Thymus (tissue), 11 donors: ENCODE measurements around the gene STXBP2. TPM values are rescaled to one million over a fixed set of nuclear protein-coding genes. Genes with fewer than 3 reads are reported as not detected.

Source experiments
- DNase-seq, 9 donors: peaks; one replicate each; pipeline ENCODE4 v3.0.0-alpha.2; 2013; ENCODE audit warnings: low spot score in 9 of 9, low read depth in 6 of 9, missing footprints in 1 of 9
- H3K27ac ChIP-seq, 2 donors: one replicate each; pipeline ENCODE4 v1.5.1; 2013; ENCODE audit warnings: control low read depth in 1 of 2, low read depth in 1 of 2, low read length in 1 of 2, mild to moderate bottlenecking in 1 of 2, moderate library complexity in 1 of 2
- H3K27me3 ChIP-seq, 2 donors: one replicate each; pipeline ENCODE4 v1.5.1; 2013; ENCODE audit warnings: low read length in 1 of 2; ENCODE audit not compliant: control insufficient read depth in 2 of 2, insufficient read depth in 1 of 2
- H3K36me3 ChIP-seq, 2 donors: one replicate each; pipeline ENCODE4 v1.5.1; 2013; ENCODE audit warnings: low read length in 1 of 2, mild to moderate bottlenecking in 1 of 2, moderate library complexity in 1 of 2; ENCODE audit not compliant: control insufficient read depth in 2 of 2, insufficient read depth in 2 of 2
- H3K4me1 ChIP-seq, 2 donors: one replicate each; pipeline ENCODE4 v1.5.1; 2013; ENCODE audit warnings: low read length in 2 of 2; ENCODE audit not compliant: control insufficient read depth in 2 of 2, insufficient read depth in 2 of 2
- H3K4me3 ChIP-seq, 2 donors: one replicate each; pipeline ENCODE4 v1.5.1; 2013; ENCODE audit warnings: low read length in 2 of 2, control low read depth in 1 of 2, mild to moderate bottlenecking in 1 of 2
- H3K9me3 ChIP-seq, 2 donors: one replicate each; pipeline ENCODE4 v1.5.1; 2013; ENCODE audit warnings: low read length in 1 of 2, mild to moderate bottlenecking in 1 of 2; ENCODE audit not compliant: control insufficient read depth in 2 of 2, insufficient read depth in 1 of 2
- WGBS: extraction: QIAGEN DNeasy Blood & Tissue Kit; methylation state at CpG from one replicate; pipeline ENCODE4 v1.1.7; 2013; 5-methylcytosine and 5-hydroxymethylcytosine counted together
- polyA plus RNA-seq: library from polyadenylated mRNA; stranded (reverse); fragments of 200-250 nt; gene quantifications from one replicate; pipeline ENCODE4 v1.2.3, GENCODE V29; 2013
- total RNA-seq: library from RNA; stranded (reverse); fragments of 120-200 nt; gene quantifications from one replicate; pipeline ENCODE4 v1.2.4, GENCODE V29; 2013
- donor health status: healthy.

STXBP2 gene
- total and polyA plus RNA-seq, 2 donors: 45.3 to 140 TPM

GRCh38 chr19:7618771-7619510 is 18.0 kb upstream of the STXBP2 start:
- no peaks in the 10 kb centered on the region for H3K27me3 ChIP-seq
- 95% methylated on average over 21 of the region's 21 CpGs for WGBS
- no peak overlapping the region for H3K4me3 ChIP-seq
- H3K27ac ChIP-seq: no peak overlapping the region
- H3K9me3 ChIP-seq: peaks cover 0 to 3% of the 10 kb centered on the region in 2 donors
- H3K4me1 ChIP-seq: no peaks in the 10 kb centered on the region
- DNase-seq: no peak
- peaks cover 52 to 66% of the 10 kb centered on the region in 2 donors for H3K36me3 ChIP-seq

GRCh38 chr19:7619671-7620441 is 17.1 kb upstream of the STXBP2 start:
- peaks cover 58 to 76% of the 10 kb centered on the region in 2 donors for H3K36me3 ChIP-seq
- H3K4me1 ChIP-seq: no peaks in the 10 kb centered on the region
- no peaks in the 10 kb centered on the region for H3K27me3 ChIP-seq
- H3K9me3 ChIP-seq: peaks cover 0 to 3% of the 10 kb centered on the region in 2 donors
- H3K4me3 ChIP-seq: no peak overlapping the region
- 98% methylated on average over 48 of the region's 48 CpGs for WGBS
- DNase-seq: no peak
- H3K27ac ChIP-seq: no peak overlapping the region

- no peak for DNase-seq
- H3K27me3 ChIP-seq: no peaks in the 10 kb centered on the region
Observed at GRCh38 chr19:7620442-7621412, 16.2 kb upstream of the STXBP2 start.

GRCh38 chr19:7622933-7623685 is 13.8 kb upstream of the STXBP2 start:
- 96% methylated on average over 16 of the region's 16 CpGs for WGBS

More at GRCh38 chr19:7620442-7621412, 16.2 kb upstream of the STXBP2 start:
- 98% methylated on average over 57 of the region's 57 CpGs for WGBS
- H3K36me3 ChIP-seq: peaks cover 60 to 84% of the 10 kb centered on the region in 2 donors
- H3K9me3 ChIP-seq: peaks cover 0 to 3% of the 10 kb centered on the region in 2 donors
- no peaks in the 10 kb centered on the region for H3K4me1 ChIP-seq
- no peak overlapping the region for H3K27ac ChIP-seq
- no peak overlapping the region for H3K4me3 ChIP-seq

GRCh38 chr19:7623725-7624603 is 12.9 kb upstream of the STXBP2 start:
- H3K36me3 ChIP-seq: peaks cover 69 to 88% of the 10 kb centered on the region in 2 donors
- DNase-seq: no peak
- H3K9me3 ChIP-seq: peaks cover 0 to 2% of the 10 kb centered on the region in 2 donors
- peaks cover 9 to 14% of the 10 kb centered on the region in 2 donors for H3K4me1 ChIP-seq
- no peak overlapping the region for H3K27ac ChIP-seq
- no peaks in the 10 kb centered on the region for H3K27me3 ChIP-seq
- no peak overlapping the region for H3K4me3 ChIP-seq
- 98% methylated on average over 39 of the region's 39 CpGs for WGBS

More at GRCh38 chr19:7622933-7623685, 13.8 kb upstream of the STXBP2 start:
- Histone ChIP-seq H3K36me3 (peaks cover 75 to 94% of the 10 kb centered on the region in 2 donors), H3K4me1 (peaks cover 2 to 6% of the 10 kb centered on the region in 2 donors), H3K4me3 (no peak overlapping the region), H3K9me3 (peaks cover 0 to 2% of the 10 kb centered on the region in 2 donors), H3K27me3 (no peaks in the 10 kb centered on the region), H3K27ac (no peak overlapping the region)
- no peak for DNase-seq

- peaks cover 62 to 80% of the 10 kb centered on the region in 2 donors for H3K36me3 ChIP-seq
- H3K4me1 ChIP-seq: peaks cover 9 to 14% of the 10 kb centered on the region in 2 donors
- no peak for DNase-seq
- H3K9me3 ChIP-seq: peaks cover 2 to 3% of the 10 kb centered on the region in 2 donors
- 97% methylated on average over 17 of the region's 17 CpGs for WGBS
- no peak overlapping the region for H3K27ac ChIP-seq
- no peak overlapping the region for H3K4me3 ChIP-seq
- no peaks in the 10 kb centered on the region for H3K27me3 ChIP-seq
Observed at GRCh38 chr19:7624810-7625209, 12.1 kb upstream of the STXBP2 start.

GRCh38 chr19:7625763-7626372 is 11.0 kb upstream of the STXBP2 start:
- 98% methylated on average over 34 of the region's 34 CpGs for WGBS
- no peak for DNase-seq
- Histone ChIP-seq H3K4me3 (no peak overlapping the region), H3K36me3 (peaks cover 51 to 69% of the 10 kb centered on the region in 2 donors), H3K27ac (no peak overlapping the region), H3K9me3 (peaks cover 2 to 3% of the 10 kb centered on the region in 2 donors), H3K4me1 (peaks cover 18 to 24% of the 10 kb centered on the region in 2 donors), H3K27me3 (no peaks in the 10 kb centered on the region)
